Dendritic cell treated with granulocyte-macrophage colony-stimulating factor and Interleukin-4, amounts not matched to agents 40 ng/mL and 50 ng/mL, for 4 days (primary cell): ENCODE measurements around the gene FAM43A.
A peak's percentile ranks its signal among the peaks of the same experiment; 100 is the strongest.

Source experiments
- H3K27ac Mint-ChIP-seq: one replicate; pipeline ENCODE4 v1.8.0; 2022; ENCODE audit warnings: mild to moderate bottlenecking, mixed read lengths
- H3K27me3 Mint-ChIP-seq: one replicate; pipeline ENCODE4 v1.8.0; 2022; ENCODE audit warnings: mild to moderate bottlenecking, mixed read lengths
- H3K36me3 Mint-ChIP-seq: one replicate; pipeline ENCODE4 v1.8.0; 2022; ENCODE audit warnings: low read depth, mixed read lengths
- H3K4me1 Mint-ChIP-seq: one replicate; pipeline ENCODE4 v1.8.0; 2022; ENCODE audit warnings: low read depth, mixed read lengths
- H3K4me3 Mint-ChIP-seq: one replicate; pipeline ENCODE4 v1.8.0; 2022; ENCODE audit warnings: mild to moderate bottlenecking, moderate library complexity, mixed read lengths
- H3K9me3 Mint-ChIP-seq: one replicate; pipeline ENCODE4 v1.8.0; 2022; ENCODE audit warnings: mixed read lengths
- intact Hi-C: fragments of 100-400 bp; cut with micrococcal nuclease; formaldehyde crosslinking; loops from one replicate; pipeline ENCODE4 v1.15.0; 2022

FAM43A gene

GRCh38 chr3:194685718-194686413 lies at the start of gene FAM43A:
FAM43A (plus strand) TSS chr3:194685883; CDS start chr3:194686827, 944 bp downstream.
- Mint-ChIP-seq H3K4me1 (peaks cover 58% of the 10 kb centered on the region), H3K27ac (peak within 1 kb of the TSS; percentile 83), H3K4me3 (peak within 1 kb of the TSS; percentile 82), H3K36me3 (peaks cover 20% of the 10 kb centered on the region), H3K9me3 (no peaks in the 10 kb centered on the region), H3K27me3 (peaks cover 13% of the 10 kb centered on the region)
- intact Hi-C loops = loop anchor here (5.0 to 10.0 kb wide), 2 partner anchors 99 to 176 kb away; no protein-coding TSS in a partner anchor

- Mint-ChIP-seq H3K27ac (no peak overlapping the region), H3K4me3 (no peak overlapping the region), H3K4me1 (peaks cover 27% of the 10 kb centered on the region), H3K9me3 (no peaks in the 10 kb centered on the region), H3K27me3 (peaks cover 4% of the 10 kb centered on the region), H3K36me3 (peaks cover 32% of the 10 kb centered on the region)
- intact Hi-C loops = no loop called here
Observed at GRCh38 chr3:194637066-194637465, 48.6 kb upstream of the FAM43A start.

GRCh38 chr3:194637541-194638400 lies 47.9 kb upstream of the FAM43A start:
- H3K27me3 Mint-ChIP-seq = no peaks in the 10 kb centered on the region
- intact Hi-C loops = no loop called here
- peaks cover 37% of the 10 kb centered on the region for H3K36me3 Mint-ChIP-seq
- no peaks in the 10 kb centered on the region for H3K9me3 Mint-ChIP-seq
- H3K27ac Mint-ChIP-seq = no peak overlapping the region
- peaks cover 20% of the 10 kb centered on the region for H3K4me1 Mint-ChIP-seq
- no peak overlapping the region for H3K4me3 Mint-ChIP-seq

- H3K9me3 Mint-ChIP-seq = no peaks in the 10 kb centered on the region
- peaks cover 50% of the 10 kb centered on the region for H3K36me3 Mint-ChIP-seq
- no peaks in the 10 kb centered on the region for H3K27me3 Mint-ChIP-seq
- H3K4me1 Mint-ChIP-seq = peaks cover 14% of the 10 kb centered on the region
- intact Hi-C loops = no loop called here
- H3K27ac Mint-ChIP-seq = no peak overlapping the region
- H3K4me3 Mint-ChIP-seq = no peak overlapping the region
Observed at GRCh38 chr3:194638991-194639605, 46.6 kb upstream of the FAM43A start.

GRCh38 chr3:194640829-194641228 lies 44.9 kb upstream of the FAM43A start:
- Mint-ChIP-seq H3K4me1 (peaks cover 9% of the 10 kb centered on the region), H3K4me3 (no peak overlapping the region), H3K27me3 (no peaks in the 10 kb centered on the region), H3K36me3 (peaks cover 68% of the 10 kb centered on the region), H3K27ac (no peak overlapping the region), H3K9me3 (no peaks in the 10 kb centered on the region)
- intact Hi-C loops = no loop called here

GRCh38 chr3:194642769-194643168 lies 42.9 kb upstream of the FAM43A start:
- H3K36me3 Mint-ChIP-seq = peaks cover 79% of the 10 kb centered on the region
- H3K4me1 Mint-ChIP-seq = no peaks in the 10 kb centered on the region
- no peaks in the 10 kb centered on the region for H3K27me3 Mint-ChIP-seq
- intact Hi-C loops = no loop called here
- H3K4me3 Mint-ChIP-seq = no peak overlapping the region
- H3K9me3 Mint-ChIP-seq = no peaks in the 10 kb centered on the region
- H3K27ac Mint-ChIP-seq = no peak overlapping the region

- no peaks in the 10 kb centered on the region for H3K27me3 Mint-ChIP-seq
- peaks cover 89% of the 10 kb centered on the region for H3K36me3 Mint-ChIP-seq
- intact Hi-C loops = no loop called here
- H3K4me1 Mint-ChIP-seq = no peaks in the 10 kb centered on the region
- H3K27ac Mint-ChIP-seq = no peak overlapping the region
- H3K9me3 Mint-ChIP-seq = no peaks in the 10 kb centered on the region
- H3K4me3 Mint-ChIP-seq = no peak overlapping the region
Observed at GRCh38 chr3:194647747-194648146, 37.9 kb upstream of the FAM43A start.

GRCh38 chr3:194654443-194654842 lies 31.2 kb upstream of the FAM43A start:
- intact Hi-C loops = no loop called here
- Mint-ChIP-seq H3K27me3 (no peaks in the 10 kb centered on the region), H3K4me1 (no peaks in the 10 kb centered on the region), H3K27ac (no peak overlapping the region), H3K36me3 (peaks cover 93% of the 10 kb centered on the region), H3K4me3 (no peak overlapping the region), H3K9me3 (no peaks in the 10 kb centered on the region)

- intact Hi-C loops = no loop called here
- Mint-ChIP-seq H3K9me3 (no peaks in the 10 kb centered on the region), H3K27me3 (no peaks in the 10 kb centered on the region), H3K4me1 (no peaks in the 10 kb centered on the region), H3K4me3 (no peak overlapping the region), H3K27ac (no peak overlapping the region), H3K36me3 (peaks cover 81% of the 10 kb centered on the region)
Observed at GRCh38 chr3:194657439-194657838, 28.2 kb upstream of the FAM43A start.

- Mint-ChIP-seq H3K27me3 (no peaks in the 10 kb centered on the region), H3K36me3 (peaks cover 77% of the 10 kb centered on the region), H3K4me1 (no peaks in the 10 kb centered on the region), H3K9me3 (no peaks in the 10 kb centered on the region), H3K4me3 (no peak overlapping the region), H3K27ac (no peak overlapping the region)
- intact Hi-C loops = no loop called here
Observed at GRCh38 chr3:194658477-194659242, 27.0 kb upstream of the FAM43A start.

- intact Hi-C loops = no loop called here
- H3K27me3 Mint-ChIP-seq = no peaks in the 10 kb centered on the region
- H3K27ac Mint-ChIP-seq = no peak overlapping the region
- H3K9me3 Mint-ChIP-seq = no peaks in the 10 kb centered on the region
- H3K4me3 Mint-ChIP-seq = no peak overlapping the region
- H3K4me1 Mint-ChIP-seq = no peaks in the 10 kb centered on the region
- H3K36me3 Mint-ChIP-seq = peaks cover 77% of the 10 kb centered on the region
Observed at GRCh38 chr3:194659778-194660177, 25.9 kb upstream of the FAM43A start.

- no peaks in the 10 kb centered on the region for H3K9me3 Mint-ChIP-seq
- no peak overlapping the region for H3K4me3 Mint-ChIP-seq
- peaks cover 79% of the 10 kb centered on the region for H3K36me3 Mint-ChIP-seq
- no peaks in the 10 kb centered on the region for H3K4me1 Mint-ChIP-seq
- H3K27ac Mint-ChIP-seq = no peak overlapping the region
- H3K27me3 Mint-ChIP-seq = no peaks in the 10 kb centered on the region
- intact Hi-C loops = no loop called here
Observed at GRCh38 chr3:194661374-194661773, 24.3 kb upstream of the FAM43A start.

GRCh38 chr3:194661946-194662345 lies 23.7 kb upstream of the FAM43A start:
- Mint-ChIP-seq H3K9me3 (no peaks in the 10 kb centered on the region), H3K27ac (no peak overlapping the region), H3K36me3 (peaks cover 80% of the 10 kb centered on the region), H3K4me3 (no peak overlapping the region), H3K4me1 (peaks cover under 1% of the 10 kb centered on the region), H3K27me3 (no peaks in the 10 kb centered on the region)
- intact Hi-C loops = no loop called here
